Measurements from ENCODE around the gene BLOC1S2. TPM values are rescaled to one million over a fixed set of nuclear protein-coding genes. Genes with fewer than 3 reads are reported as not detected.

Gene BLOC1S2
- total and polyA plus RNA-seq, 2 of the 8 experiments (the other 6 are each of a cell fraction or from before 2014, with no cell fraction given), result 25.1 to 50.6 TPM

DNA sequence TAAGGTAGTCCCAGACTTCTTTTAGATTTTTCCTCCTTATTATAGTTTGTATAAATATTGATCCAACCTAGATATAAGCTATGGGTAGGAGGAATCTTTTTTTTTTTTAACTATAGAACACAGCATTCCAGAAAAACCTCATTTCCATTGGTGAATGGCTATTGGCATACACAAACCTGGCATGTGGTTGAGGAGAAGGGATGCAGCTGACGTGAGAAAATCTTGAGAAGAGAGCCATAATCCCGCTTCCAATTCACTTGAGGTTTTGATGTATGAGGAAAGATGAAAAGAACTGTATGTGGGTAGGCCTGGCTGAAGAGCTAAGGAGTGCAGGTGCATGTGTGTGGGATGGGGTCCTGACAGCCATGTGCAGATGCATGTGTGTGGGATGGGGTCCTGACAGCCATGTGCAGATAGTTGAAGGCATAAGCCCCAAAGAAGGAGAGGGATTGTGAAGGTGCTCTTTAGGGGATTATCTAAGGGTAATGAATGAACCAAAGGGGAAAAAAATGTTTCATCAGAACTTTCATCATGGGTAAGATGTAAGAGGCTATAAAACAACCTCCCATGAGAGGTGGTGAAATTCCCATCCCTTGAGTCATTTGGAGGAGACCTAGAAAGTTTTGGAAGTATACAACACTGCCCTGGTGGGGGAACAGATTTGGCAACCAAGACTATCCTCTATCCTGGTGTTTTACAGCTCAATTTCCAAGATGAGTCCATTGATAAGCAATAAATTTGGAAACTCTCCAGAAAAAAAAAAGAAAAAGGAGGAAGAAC is 47.4 kb upstream of the BLOC1S2 start:
- no peak overlapping the region for H2BK20ac ChIP-seq (ENCODE audit: low read length)
- H3K56ac ChIP-seq (replicated peaks; ENCODE audit: insufficient read length, low read depth, low read length), result no peak overlapping the region
- no peak for DNase-seq (ENCODE audit: low read depth in 1 of 2, low spot score in 2 of 2)
- H3K4me2 ChIP-seq (ENCODE audit: insufficient read depth in 1 of 2, low read depth in 2 of 2, low read length in 2 of 2), result no peak overlapping the region
- H4K20me1 ChIP-seq (replicated peaks in 1 of 2; ENCODE audit: control insufficient read depth in 1 of 2, insufficient read depth in 2 of 2, low read length in 2 of 2), result no peaks in the 10 kb centered on the region
- no peaks in the 10 kb centered on the region for H3K79me1 ChIP-seq (ENCODE audit: low read depth, low read length)
- CTCF ChIA-PET (ENCODE audit: partially characterized antibody), result interaction anchor here (0.5 to 21.7 kb wide), 9 partner anchors 9 to 175 kb away, joined by 3 to 226 read pairs (median 4); no protein-coding TSS in a partner anchor
- H2BK12ac ChIP-seq (ENCODE audit: low read depth, low read length), result no peak overlapping the region
- H4K8ac ChIP-seq (ENCODE audit: extremely low read depth, insufficient read depth, low read length), result no peak overlapping the region
- H3K4me3 ChIP-seq (ENCODE audit: extremely low read depth in 1 of 4, insufficient read depth in 2 of 4, low read depth in 3 of 4, low read length in 4 of 4), result no peak overlapping the region
- FAIRE-seq, result no peak
- no peaks in the 10 kb centered on the region for H3K9me3 ChIP-seq (ENCODE audit: insufficient read depth in 2 of 2, low read depth in 1 of 2, low read length in 1 of 2)
- H3K4ac ChIP-seq (replicated peaks; ENCODE audit: insufficient read length, low read depth, low read length), result no peak overlapping the region
- no peak overlapping the region for H2BK5ac ChIP-seq (ENCODE audit: low read depth, low read length)
- no peak overlapping the region for H2AK5ac ChIP-seq (ENCODE audit: low read depth, low read length)
- H3K4me1 ChIP-seq (replicated peaks in 1 of 4; ENCODE audit: control insufficient read depth in 3 of 4, insufficient read depth in 4 of 4, low read length in 3 of 4), result no peaks in the 10 kb centered on the region; a peak in 1 of 7 replicates
- no peaks in the 10 kb centered on the region; a peak in 1 of 7 replicates for H3K27me3 ChIP-seq (replicated peaks in 1 of 4; ENCODE audit: control insufficient read depth in 3 of 4, extremely low read depth in 1 of 4, insufficient read depth in 3 of 4, low read length in 3 of 4)
- no peak overlapping the region for H3K27ac ChIP-seq (ENCODE audit: low read depth, low read length)
- no peak overlapping the region for H3K18ac ChIP-seq (ENCODE audit: extremely low read depth, low read length)
- H3K36me3 ChIP-seq (ENCODE audit: control insufficient read depth in 2 of 4, insufficient read depth in 4 of 4, low read length in 3 of 4), result no peaks in the 10 kb centered on the region; a peak in 1 of 8 replicates
- no peaks in the 10 kb centered on the region for H3K23me2 ChIP-seq (ENCODE audit: low read depth, low read length)
- WGBS, 2 experiments (ENCODE audit: extremely low coverage in 1 of 2, insufficient coverage in 1 of 2, insufficient read length in 1 of 2, insufficient replicate concordance in 2 of 2, low coverage in 1 of 2, low lambda C conversion rate in 2 of 2, missing lambda C conversion rate in 1 of 2), result 88% methylated on average over 2 of the region's 2 CpGs; no CpG with 5 or more reads in 1 of the 2 experiments
- H3K14ac ChIP-seq (ENCODE audit: insufficient read length), result no peak overlapping the region
- POLR2A ChIA-PET (ENCODE audit: partially characterized antibody), result interaction anchor here (0.5 kb wide), 1 partner anchor 1831 kb away, joined by 3 read pairs; no protein-coding TSS in a partner anchor
- no peak overlapping the region for H2AFZ ChIP-seq (ENCODE audit: low read length)
- H3K9ac ChIP-seq (replicated peaks in 1 of 4; ENCODE audit: extremely low read depth in 1 of 4, low read depth in 3 of 4, low read length in 3 of 4), result no peak overlapping the region
- no peak overlapping the region for H2BK120ac ChIP-seq (replicated peaks; ENCODE audit: low read depth, low read length)
- no peak overlapping the region for H4K5ac ChIP-seq (ENCODE audit: insufficient read length, low read depth, low read length)
- no peak overlapping the region for H4K91ac ChIP-seq (replicated peaks; ENCODE audit: insufficient read length, low read length)
- no peak overlapping the region for H3K23ac ChIP-seq (ENCODE audit: insufficient read length)
- no peaks in the 10 kb centered on the region for H3K79me2 ChIP-seq (ENCODE audit: control insufficient read depth in 1 of 2, insufficient read depth in 2 of 2, low read length in 2 of 2)
- H2BK15ac ChIP-seq (ENCODE audit: low read length), result no peak overlapping the region
- TF ChIP-seq CHD2 (IDR thresholded peaks at IDR 0.05; ENCODE audit: low read length) (no peak), SP1 (IDR thresholded peaks at IDR 0.05; ENCODE audit: low read depth, low read length) (no peak), EZH2 (IDR thresholded peaks at IDR 0.05; ENCODE audit: low read depth, low read length, severe bottlenecking) (no peak), EP300 (IDR thresholded peaks at IDR 0.05; ENCODE audit: borderline replicate concordance in 1 of 2, low read depth in 2 of 2, low read length in 2 of 2) (no peak), SIRT6 (IDR thresholded peaks at IDR 0.05; ENCODE audit: low read length) (no peak), POU5F1 (IDR thresholded peaks at IDR 0.05; ENCODE audit: low read depth, low read length) (no peak), KDM1A (IDR thresholded peaks at IDR 0.05; ENCODE audit: borderline replicate concordance, low read length) (no peak), TEAD4 (IDR thresholded peaks at IDR 0.05; ENCODE audit: low read depth, low read length) (no peak), GABPA (IDR thresholded peaks at IDR 0.05; ENCODE audit: borderline replicate concordance, insufficient read depth, low read length) (no peak)
- TF ChIP-seq, protein P1, sequence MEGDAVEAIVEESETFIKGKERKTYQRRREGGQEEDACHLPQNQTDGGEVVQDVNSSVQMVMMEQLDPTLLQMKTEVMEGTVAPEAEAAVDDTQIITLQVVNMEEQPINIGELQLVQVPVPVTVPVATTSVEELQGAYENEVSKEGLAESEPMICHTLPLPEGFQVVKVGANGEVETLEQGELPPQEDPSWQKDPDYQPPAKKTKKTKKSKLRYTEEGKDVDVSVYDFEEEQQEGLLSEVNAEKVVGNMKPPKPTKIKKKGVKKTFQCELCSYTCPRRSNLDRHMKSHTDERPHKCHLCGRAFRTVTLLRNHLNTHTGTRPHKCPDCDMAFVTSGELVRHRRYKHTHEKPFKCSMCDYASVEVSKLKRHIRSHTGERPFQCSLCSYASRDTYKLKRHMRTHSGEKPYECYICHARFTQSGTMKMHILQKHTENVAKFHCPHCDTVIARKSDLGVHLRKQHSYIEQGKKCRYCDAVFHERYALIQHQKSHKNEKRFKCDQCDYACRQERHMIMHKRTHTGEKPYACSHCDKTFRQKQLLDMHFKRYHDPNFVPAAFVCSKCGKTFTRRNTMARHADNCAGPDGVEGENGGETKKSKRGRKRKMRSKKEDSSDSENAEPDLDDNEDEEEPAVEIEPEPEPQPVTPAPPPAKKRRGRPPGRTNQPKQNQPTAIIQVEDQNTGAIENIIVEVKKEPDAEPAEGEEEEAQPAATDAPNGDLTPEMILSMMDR (IDR thresholded peaks at IDR 0.05; ENCODE audit: control extremely low read depth in 1 of 3, insufficient read depth in 1 of 3, low read depth in 1 of 3, low read length in 3 of 3), result no peak
